WERI-Rb-1 (cell line): ENCODE data around the gene SKAP1.

Source experiments
- DNase-seq: peaks from one replicate; pipeline ENCODE4 v3.0.0-alpha.2; 2020
- H3K27ac ChIP-seq: fragments of 250-450 bp; sonication (Bioruptor Pico); 2 replicates; pipeline ENCODE4 v1.5.1; 2020; ENCODE audit warnings: mild to moderate bottlenecking, moderate library complexity
- H3K27me3 ChIP-seq: fragments of 250-450 bp; sonication (Bioruptor Pico); 2 replicates; pipeline ENCODE4 v1.5.1; 2021; ENCODE audit warnings: mild to moderate bottlenecking, low read depth, moderate library complexity; ENCODE audit not compliant: insufficient read depth, severe bottlenecking
- H3K36me3 ChIP-seq: fragments of 250-450 bp; sonication (Bioruptor Pico); 2 replicates; pipeline ENCODE4 v1.5.1; 2020; ENCODE audit warnings: mild to moderate bottlenecking, moderate library complexity
- H3K4me3 ChIP-seq: 2 replicates; pipeline ENCODE4 v1.5.1; 2011; ENCODE audit warnings: low read depth, mild to moderate bottlenecking, control low read depth, low read length
- H3K9me3 ChIP-seq: fragments of 250-450 bp; sonication (Bioruptor Pico); 2 replicates; pipeline ENCODE4 v1.5.1; 2021; ENCODE audit warnings: mild to moderate bottlenecking, moderate library complexity; ENCODE audit not compliant: severe bottlenecking
- CTCF ChIP-seq: IDR thresholded peaks from 2 replicates; pipeline ENCODE4 v1.5.1; 2011; ENCODE audit warnings: low read depth, mild to moderate bottlenecking, control low read depth, inconsistent platforms, low read length

Gene SKAP1

GRCh38 chr17:48330421-48330820 lies 99.6 kb downstream of the SKAP1 start:
- no peak for TF ChIP-seq CTCF
- H3K4me3 ChIP-seq = no peak overlapping the region
- DNase-seq = no peak
- no peak overlapping the region for H3K27ac ChIP-seq
- no peaks in the 10 kb centered on the region for H3K36me3 ChIP-seq
- H3K9me3 ChIP-seq = no peaks in the 10 kb centered on the region
- H3K27me3 ChIP-seq = no peaks in the 10 kb centered on the region

- Histone ChIP-seq H3K27ac (no peak overlapping the region), H3K9me3 (no peaks in the 10 kb centered on the region), H3K4me3 (no peak overlapping the region), H3K36me3 (no peaks in the 10 kb centered on the region), H3K27me3 (no peaks in the 10 kb centered on the region)
- TF ChIP-seq CTCF = no peak
- DNase-seq = no peak
These were observed 101.6 kb downstream of the SKAP1 start for GRCh38 chr17:48328457-48328856.

GRCh38 chr17:48326310-48326709 lies 103.7 kb downstream of the SKAP1 start:
- H3K27ac ChIP-seq = no peak overlapping the region
- no peaks in the 10 kb centered on the region for H3K27me3 ChIP-seq
- no peak for TF ChIP-seq CTCF
- no peak overlapping the region for H3K4me3 ChIP-seq
- no peaks in the 10 kb centered on the region for H3K36me3 ChIP-seq
- DNase-seq = no peak
- no peaks in the 10 kb centered on the region for H3K9me3 ChIP-seq

- no peaks in the 10 kb centered on the region for H3K9me3 ChIP-seq
- H3K27ac ChIP-seq = no peak overlapping the region
- TF ChIP-seq CTCF = no peak
- H3K27me3 ChIP-seq = no peaks in the 10 kb centered on the region
- no peak for DNase-seq
- H3K4me3 ChIP-seq = no peak overlapping the region
- no peaks in the 10 kb centered on the region for H3K36me3 ChIP-seq
These were observed 108.0 kb downstream of the SKAP1 start for GRCh38 chr17:48322060-48322459.

- Histone ChIP-seq H3K36me3 (no peaks in the 10 kb centered on the region), H3K4me3 (no peak overlapping the region), H3K27me3 (no peaks in the 10 kb centered on the region), H3K27ac (no peak overlapping the region), H3K9me3 (no peaks in the 10 kb centered on the region)
- DNase-seq = no peak
- no peak for TF ChIP-seq CTCF
These were observed 112.3 kb downstream of the SKAP1 start for GRCh38 chr17:48317732-48318131.

- Histone ChIP-seq H3K9me3 (no peaks in the 10 kb centered on the region), H3K27me3 (no peaks in the 10 kb centered on the region), H3K36me3 (no peaks in the 10 kb centered on the region), H3K27ac (no peak overlapping the region), H3K4me3 (no peak overlapping the region)
- TF ChIP-seq CTCF = no peak
- no peak for DNase-seq
These were observed 115.3 kb downstream of the SKAP1 start for GRCh38 chr17:48314716-48315115.
